Neural cell (in vitro differentiated cells): Measurements from ENCODE around the gene ZIC4. TPM values are rescaled to one million over a fixed set of nuclear protein-coding genes. Genes with fewer than 3 reads are reported as not detected.

ENCODE experiments used
- H2AFZ ChIP-seq: fragments of 200-600, 300-800 bp; sonication (generic), shearing (Covaris generic); 2 replicates; pipeline ENCODE4 v1.6.0; 2014; ENCODE audit warnings: low read depth, mild to moderate bottlenecking, antibody characterized with exemption, low read length, moderate library complexity
- H3F3A ChIP-seq: fragments of 200-600 bp; shearing (Covaris generic); 2 replicates; pipeline ENCODE4 v1.6.1; 2016; ENCODE audit warnings: mild to moderate bottlenecking, moderate library complexity, mixed read lengths, antibody characterized with exemption, low read length; ENCODE audit not compliant: insufficient read depth, poor library complexity, severe bottlenecking
- H3K27ac ChIP-seq: fragments of 200-600, 300-800 bp; sonication (generic), shearing (Covaris generic); 2 replicates; pipeline ENCODE4 v1.5.1; 2014; ENCODE audit warnings: mild to moderate bottlenecking, low read length, moderate library complexity
- H3K27me3 ChIP-seq: fragments of 300-800, 200-600 bp; sonication (generic), shearing (Covaris generic); 2 replicates; pipeline ENCODE4 v1.6.0; 2014; ENCODE audit warnings: mild to moderate bottlenecking, low read depth, low read length, moderate library complexity; ENCODE audit not compliant: insufficient read depth
- H3K36me3 ChIP-seq: fragments of 300-800, 200-600 bp; sonication (generic), shearing (Covaris generic); 2 replicates; pipeline ENCODE4 v1.5.1; 2014; ENCODE audit warnings: mild to moderate bottlenecking, antibody characterized with exemption, low read length, moderate library complexity; ENCODE audit not compliant: insufficient read depth
- H3K4me2 ChIP-seq: fragments of 300-800, 200-600 bp; sonication (generic), shearing (Covaris generic); 2 replicates; pipeline ENCODE4 v1.6.0; 2014; ENCODE audit warnings: mild to moderate bottlenecking, low read length
- H3K4me3 ChIP-seq: fragments of 300-800, 200-600 bp; sonication (generic), shearing (Covaris generic); 2 replicates; pipeline ENCODE4 v1.5.1; 2014; ENCODE audit warnings: mild to moderate bottlenecking, low read length, moderate library complexity
- H3K79me2 ChIP-seq: fragments of 200-600 bp; shearing (Covaris generic); replicated peaks from 2 replicates; pipeline ENCODE4 v1.6.0; 2014; ENCODE audit warnings: mild to moderate bottlenecking, low read length, moderate library complexity; ENCODE audit not compliant: insufficient read depth
- H3K9ac ChIP-seq: fragments of 300-800, 200-600 bp; sonication (generic), shearing (Covaris generic); 2 replicates; pipeline ENCODE4 v1.6.1; 2016; ENCODE audit warnings: mild to moderate bottlenecking, low read length, mixed read lengths
- H3K9me2 ChIP-seq: fragments of 200-600 bp; shearing (Covaris generic); 2 replicates; pipeline ENCODE4 v1.6.1; 2016; ENCODE audit warnings: mild to moderate bottlenecking, low read length, mixed read lengths; ENCODE audit not compliant: insufficient read depth
- H3K9me3 ChIP-seq: fragments of 200-600, 300-800 bp; sonication (generic), shearing (Covaris generic); 2 replicates; pipeline ENCODE4 v1.6.1; 2016; ENCODE audit warnings: mild to moderate bottlenecking, mixed run types, low read length, moderate library complexity, mixed read lengths
- H4K20me1 ChIP-seq: fragments of 200-600 bp; shearing (Covaris generic); 2 replicates; pipeline ENCODE4 v1.6.1; 2016; ENCODE audit warnings: mild to moderate bottlenecking, mixed run types; ENCODE audit not compliant: insufficient read depth
- CTCF ChIP-seq: fragments of 450-650 bp; IDR thresholded peaks from 2 replicates; pipeline ENCODE4 v1.5.1; 2014; ENCODE audit warnings: antibody characterized with exemption, mild to moderate bottlenecking, moderate library complexity; ENCODE audit not compliant: poor library complexity, severe bottlenecking
- EZH2 ChIP-seq: fragments of 200-600, 300-800 bp; shearing (Covaris generic), sonication (generic); IDR thresholded peaks from 2 replicates; pipeline ENCODE4 v1.6.1; 2014; ENCODE audit warnings: antibody characterized with exemption, low read length, borderline replicate concordance, mild to moderate bottlenecking; ENCODE audit not compliant: insufficient read depth, poor library complexity, severe bottlenecking
- MXI1 ChIP-seq: fragments of 450-650 bp; conservative IDR thresholded peaks from 2 replicates; pipeline ENCODE4 v1.6.1; 2014; ENCODE audit warnings: antibody characterized with exemption, mild to moderate bottlenecking; ENCODE audit not compliant: poor library complexity, severe bottlenecking
- POLR2AphosphoS5 ChIP-seq: IDR thresholded peaks from 2 replicates; pipeline ENCODE4 v1.6.1; 2012
- RAD21 ChIP-seq: fragments of 450-650 bp; conservative IDR thresholded peaks from 2 replicates; pipeline ENCODE4 v1.6.1; 2014; ENCODE audit warnings: antibody characterized with exemption, mild to moderate bottlenecking, moderate library complexity
- REST ChIP-seq: IDR thresholded peaks from 2 replicates; pipeline ENCODE4 v1.6.1; 2012; ENCODE audit warnings: borderline replicate concordance
- SMC3 ChIP-seq: fragments of 450-650 bp; conservative IDR thresholded peaks from 2 replicates; pipeline ENCODE4 v1.6.1; 2014; ENCODE audit warnings: antibody characterized with exemption, mild to moderate bottlenecking, moderate library complexity; ENCODE audit not compliant: poor library complexity
- TAF1 ChIP-seq: IDR thresholded peaks from 2 replicates; pipeline ENCODE4 v1.6.1; 2012; ENCODE audit warnings: low read depth
- polyA plus RNA-seq: library from polyadenylated mRNA; depleted of rRNA; stranded (reverse); fragments of >200 nt; gene quantifications from 2 replicates; pipeline ENCODE4 v1.2.3, GENCODE V29; 2014

Gene ZIC4
- polyA plus RNA-seq, 1 donor from 2014 or later, result 8.6 TPM

- Histone ChIP-seq H3K27me3 (peaks cover 62% of the 10 kb centered on the region), H3K9me3 (peaks cover 5% of the 10 kb centered on the region), H3K4me3 (no peak overlapping the region), H2AFZ (no peak overlapping the region), H3K4me2 (no peak overlapping the region), H3K27ac (no peak overlapping the region), H3F3A (no peaks in the 10 kb centered on the region), H3K79me2 (no peaks in the 10 kb centered on the region), H3K9me2 (no peaks in the 10 kb centered on the region), H4K20me1 (no peaks in the 10 kb centered on the region), H3K9ac (no peak overlapping the region), H3K36me3 (no peaks in the 10 kb centered on the region)
- no peak for TF ChIP-seq SMC3
- TF ChIP-seq CTCF, result no peak
These were observed 48.0 kb downstream of the ZIC4 start for GRCh38 chr3:147358144-147358992.

GRCh38 chr3:147356909-147357900, 49.1 kb downstream of the ZIC4 start:
- no peak overlapping the region for H3K27ac ChIP-seq
- no peaks in the 10 kb centered on the region for H3F3A ChIP-seq
- H3K4me3 ChIP-seq, result no peak overlapping the region

More at GRCh38 chr3:147356909-147357900, 49.1 kb downstream of the ZIC4 start:
- TF ChIP-seq REST (no peak), POLR2AphosphoS5 (no peak), CTCF (no peak), MXI1 (no peak), SMC3 (no peak), TAF1 (no peak), EZH2 (no peak), RAD21 (no peak)
- Histone ChIP-seq H3K36me3 (no peaks in the 10 kb centered on the region), H3K9me2 (no peaks in the 10 kb centered on the region), H2AFZ (no peak overlapping the region), H3K79me2 (no peaks in the 10 kb centered on the region), H3K4me2 (no peak overlapping the region), H4K20me1 (no peaks in the 10 kb centered on the region), H3K9ac (no peak overlapping the region), H3K9me3 (peaks cover 5% of the 10 kb centered on the region), H3K27me3 (peaks cover 62% of the 10 kb centered on the region)
